HEK293T (cell line): ENCODE data around the gene C6orf47.

Source experiments
- CTCF ChIA-PET: fragments of 350-600 bp; formaldehyde crosslinking; extraction: SDS; loops from one replicate; lab custom pipeline; 2021; ENCODE audit warnings: antibody characterized with exemption, inconsistent platforms; lab: Yijun Ruan, JAX
- POLR2A ChIA-PET: fragments of 350-600 bp; formaldehyde crosslinking; extraction: SDS; loops from one replicate; lab custom pipeline; 2020; ENCODE audit warnings: antibody characterized with exemption, inconsistent platforms; lab: Yijun Ruan, JAX
- DNase-seq: peaks from one replicate; pipeline ENCODE4 v3.0.0; 2012; ENCODE audit warnings: mixed read lengths; ENCODE audit errors: extremely low spot score
- ARNT ChIP-seq: fragments of 450-650 bp; IDR thresholded peaks from 2 replicates; pipeline ENCODE4 v1.6.1; 2017; ENCODE audit warnings: mild to moderate bottlenecking
- BHLHE40 ChIP-seq: fragments of 450-650 bp; IDR thresholded peaks from 2 replicates; pipeline ENCODE4 v1.6.1; 2016; ENCODE audit warnings: mild to moderate bottlenecking, moderate library complexity, borderline replicate concordance
- CTBP1 ChIP-seq: fragments of 450-650 bp; IDR thresholded peaks from 2 replicates; pipeline ENCODE4 v1.6.1; 2016; ENCODE audit warnings: borderline replicate concordance
- ELF4 ChIP-seq: fragments of 450-650 bp; IDR thresholded peaks from 2 replicates; pipeline ENCODE4 v1.6.1; 2017; ENCODE audit warnings: antibody characterized with exemption
- FOXA1 ChIP-seq: fragments of 450-650 bp; IDR thresholded peaks from 2 replicates; pipeline ENCODE4 v1.6.1; 2016; ENCODE audit warnings: mild to moderate bottlenecking
- FOXK2 ChIP-seq: fragments of 450-650 bp; IDR thresholded peaks from 2 replicates; pipeline ENCODE4 v1.6.1; 2016; ENCODE audit warnings: mild to moderate bottlenecking
- FOXM1 ChIP-seq: fragments of 450-650 bp; IDR thresholded peaks from 2 replicates; pipeline ENCODE4 v1.6.1; 2017; ENCODE audit warnings: mild to moderate bottlenecking, borderline replicate concordance
- HDGF ChIP-seq: fragments of 450-650 bp; IDR thresholded peaks from 2 replicates; pipeline ENCODE4 v1.6.1; 2017; ENCODE audit warnings: antibody characterized with exemption, borderline replicate concordance
- L3MBTL2 ChIP-seq: fragments of 450-650 bp; conservative IDR thresholded peaks from 2 replicates; pipeline ENCODE4 v1.6.1; 2016; ENCODE audit warnings: mild to moderate bottlenecking
- LEF1 ChIP-seq: fragments of 450-650 bp; IDR thresholded peaks from 2 replicates; pipeline ENCODE4 v1.6.1; 2017; ENCODE audit warnings: mild to moderate bottlenecking, borderline replicate concordance
- NFRKB ChIP-seq: fragments of 450-650 bp; IDR thresholded peaks from 2 replicates; pipeline ENCODE4 v1.6.1; 2016; ENCODE audit warnings: mild to moderate bottlenecking, moderate library complexity
- SP1 ChIP-seq: fragments of 450-650 bp; IDR thresholded peaks from 2 replicates; pipeline ENCODE4 v1.6.1; 2017
- SUZ12 ChIP-seq: fragments of 450-650 bp; IDR thresholded peaks from 2 replicates; pipeline ENCODE4 v1.6.1; 2016; ENCODE audit warnings: mild to moderate bottlenecking
- TARDBP ChIP-seq: fragments of 450-650 bp; IDR thresholded peaks from 2 replicates; pipeline ENCODE4 v1.6.1; 2016
- ZNF384 ChIP-seq: fragments of 450-650 bp; IDR thresholded peaks from 2 replicates; pipeline ENCODE4 v1.6.1; 2016
- TF ChIP-seq, protein P1 (sequence below): fragments of 450-650 bp; IDR thresholded peaks from 2 replicates; pipeline ENCODE4 v1.6.1; 2016

C6orf47 gene

DNA sequence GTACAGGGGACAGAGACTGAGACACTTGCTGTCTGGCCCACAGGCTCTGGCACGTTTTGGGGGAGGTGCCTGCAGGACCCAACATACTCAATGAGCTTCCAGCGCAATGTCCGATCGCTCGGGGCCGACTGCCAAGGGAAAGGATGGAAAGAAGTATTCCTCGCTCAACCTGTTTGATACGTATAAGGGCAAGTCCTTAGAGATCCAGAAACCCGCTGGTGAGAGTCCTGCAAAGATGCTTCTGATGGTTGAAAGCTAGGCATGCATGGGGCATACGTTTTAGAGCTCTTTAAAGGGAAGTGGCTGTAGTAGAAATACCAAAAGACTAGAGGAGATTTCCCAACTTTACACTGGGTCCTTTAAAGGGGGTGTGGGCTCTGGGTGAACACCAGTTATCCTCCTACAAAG is 37.9 kb downstream of the C6orf47 start:
- no peak for DNase-seq
- TF ChIP-seq L3MBTL2 (no peak), FOXA1 (no peak), HDGF (no peak)
- ChIA-PET CTCF (interaction anchor here (0.7 to 1.1 kb wide), 2 partner anchors 38 to 76 kb away, joined by 3 to 4 read pairs; partner anchors contain the start of genes ATP6V1G2 and C6orf47), POLR2A (interaction anchor here (0.8 to 3.3 kb wide), 10 partner anchors 10 to 184 kb away, joined by 3 to 24 read pairs (median 7); partner anchors contain the start of genes ATP6V1G2, BAG6, C6orf47 and DDX39B)

DNA sequence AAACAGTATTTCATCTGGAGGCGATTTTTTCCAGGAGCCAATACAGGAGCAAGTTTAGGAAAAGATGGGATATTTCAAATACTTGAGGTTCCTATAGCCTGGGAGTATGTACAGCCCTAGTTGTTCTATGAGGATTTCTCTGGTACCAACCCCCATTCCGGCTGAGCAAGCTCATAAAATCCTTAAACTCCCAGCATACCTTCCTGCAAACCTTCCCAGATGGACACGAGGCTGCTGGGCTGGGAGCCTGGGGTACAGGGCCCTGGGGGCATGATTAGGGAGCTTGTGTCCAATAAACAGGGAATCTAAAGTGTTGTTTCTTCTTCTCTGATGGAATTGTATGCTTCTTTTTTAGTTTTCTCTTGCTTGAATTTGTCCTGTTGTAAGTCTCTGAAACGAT is 38.6 kb downstream of the C6orf47 start:
- no peak for TF ChIP-seq TARDBP
- TF ChIP-seq CTBP1 = no peak
- TF ChIP-seq ZNF384 = no peak
- no peak for TF ChIP-seq FOXK2
- no peak for TF ChIP-seq LEF1
- no peak for TF ChIP-seq NFRKB
- TF ChIP-seq HDGF = no peak
- TF ChIP-seq SP1 = no peak
- TF ChIP-seq ELF4 = no peak
- no peak for TF ChIP-seq FOXA1
- no peak for TF ChIP-seq ARNT
- TF ChIP-seq, protein P1, sequence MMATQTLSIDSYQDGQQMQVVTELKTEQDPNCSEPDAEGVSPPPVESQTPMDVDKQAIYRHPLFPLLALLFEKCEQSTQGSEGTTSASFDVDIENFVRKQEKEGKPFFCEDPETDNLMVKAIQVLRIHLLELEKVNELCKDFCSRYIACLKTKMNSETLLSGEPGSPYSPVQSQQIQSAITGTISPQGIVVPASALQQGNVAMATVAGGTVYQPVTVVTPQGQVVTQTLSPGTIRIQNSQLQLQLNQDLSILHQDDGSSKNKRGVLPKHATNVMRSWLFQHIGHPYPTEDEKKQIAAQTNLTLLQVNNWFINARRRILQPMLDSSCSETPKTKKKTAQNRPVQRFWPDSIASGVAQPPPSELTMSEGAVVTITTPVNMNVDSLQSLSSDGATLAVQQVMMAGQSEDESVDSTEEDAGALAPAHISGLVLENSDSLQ = no peak
- no peak for TF ChIP-seq L3MBTL2
- DNase-seq = no peak
- ChIA-PET CTCF (interaction anchor here (1.1 kb wide), 2 partner anchors 24 to 39 kb away, joined by 3 to 4 read pairs; partner anchors contain the start of gene C6orf47), POLR2A (interaction anchor here (0.8 to 3.3 kb wide), 13 partner anchors 11 to 185 kb away, joined by 3 to 24 read pairs (median 6); partner anchors contain the start of genes ATP6V1G2, BAG6, C6orf47 and CSNK2B)

- no peak for TF ChIP-seq HDGF
- TF ChIP-seq SUZ12 = no peak
- TF ChIP-seq LEF1 = no peak
- no peak for TF ChIP-seq CTBP1
- TF ChIP-seq SP1 = no peak
- TF ChIP-seq TARDBP = no peak
- no peak for TF ChIP-seq FOXM1
- TF ChIP-seq FOXK2 = no peak
- no peak for TF ChIP-seq ARNT
- no peak for TF ChIP-seq ELF4
- no peak for TF ChIP-seq ZNF384
- no peak for TF ChIP-seq BHLHE40
- TF ChIP-seq, protein P1 = no peak
- no peak for TF ChIP-seq L3MBTL2
- TF ChIP-seq NFRKB = no peak
- no peak for TF ChIP-seq FOXA1
- no peak for DNase-seq
- POLR2A ChIA-PET = interaction anchor here (1.2 to 3.3 kb wide), 10 partner anchors 15 to 116 kb away, joined by 3 to 24 read pairs (median 8); partner anchors contain the start of genes ATP6V1G2, BAG6, C6orf47 and CSNK2B
- CTCF ChIA-PET = interaction anchor here (1.1 kb wide), 2 partner anchors 23 to 39 kb away, joined by 3 to 4 read pairs; partner anchors contain the start of gene C6orf47
Measured at GRCh38 chr6:31621320-31621939, 39.1 kb downstream of the C6orf47 start.

GRCh38 chr6:31620586-31621319 is 39.8 kb downstream of the C6orf47 start, which contains the start of gene PRRC2A:
Gene PRRC2A (plus strand): TSS chr6:31620715. CDS start chr6:31622790, 2,075 bp downstream.
- DNase-seq = peak; percentile 74
- ChIA-PET CTCF (interaction anchor here (1.1 kb wide), 1 partner anchor 22 kb away, joined by 3 read pairs; no protein-coding TSS in a partner anchor), POLR2A (interaction anchor here (1.0 to 3.3 kb wide), 9 partner anchors 15 to 117 kb away, joined by 3 to 24 read pairs (median 8); partner anchors contain the start of genes ATP6V1G2, BAG6, C6orf47 and CSNK2B)

GRCh38 chr6:31619805-31620585 is 40.6 kb downstream of the C6orf47 start:
- ChIA-PET CTCF (no interaction called here), POLR2A (interaction anchor here (1.0 to 3.3 kb wide), 3 partner anchors 33 to 79 kb away, joined by 5 to 24 read pairs (median 6); partner anchors contain the start of genes BAG6, C6orf47 and DDX39B)
- DNase-seq = peak; percentile 98
- no peak for TF ChIP-seq ARNT
- TF ChIP-seq ZNF384 = peak; percentile 97
- TF ChIP-seq L3MBTL2 = peak; percentile 99

More at GRCh38 chr6:31620586-31621319, 39.8 kb downstream of the C6orf47 start, which contains the start of gene PRRC2A:
- TF ChIP-seq LEF1 (no peak), NFRKB (peak; percentile 91)

DNA sequence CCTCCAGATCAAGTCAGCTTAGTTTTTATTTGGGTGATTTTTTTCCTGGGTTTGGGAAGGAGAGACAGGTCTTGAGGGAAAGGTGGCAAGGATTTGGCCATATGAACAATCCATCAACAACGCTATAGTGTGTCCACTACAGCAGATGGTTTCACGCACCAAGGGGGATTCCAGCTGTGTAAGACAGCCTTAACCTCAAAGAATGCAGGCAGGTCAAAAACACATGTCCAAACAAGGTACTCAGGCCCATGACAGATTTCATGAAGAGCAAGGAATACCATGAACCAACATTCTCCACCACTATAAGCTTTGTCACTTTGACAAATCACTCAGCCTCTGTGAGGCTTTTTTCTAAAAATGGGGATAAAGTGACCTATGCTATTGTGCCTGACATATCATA is 43.6 kb downstream of the C6orf47 start:
- ChIA-PET CTCF (interaction anchor here (1.3 to 1.5 kb wide), 2 partner anchors 16 to 18 kb away, joined by 3 read pairs; no protein-coding TSS in a partner anchor), POLR2A (interaction anchor here (1.2 kb wide), 1 partner anchor 48 kb away, joined by 3 read pairs; the partner anchor contains the start of gene GPANK1)

More for the DNA sequence above, 43.6 kb downstream of the C6orf47 start:
- no peak for TF ChIP-seq ZNF384
- no peak for TF ChIP-seq ELF4
- TF ChIP-seq ARNT = no peak
- TF ChIP-seq SP1 = no peak
- TF ChIP-seq FOXK2 = no peak
- no peak for TF ChIP-seq NFRKB
- TF ChIP-seq, protein P1 = no peak
- TF ChIP-seq BHLHE40 = no peak
- TF ChIP-seq CTBP1 = no peak
- TF ChIP-seq SUZ12 = no peak
- TF ChIP-seq TARDBP = no peak
- DNase-seq = no peak
